Right atrium auricular region (tissue), 2 donors: ENCODE results near the gene EPHA6. TPM values are rescaled to one million over a fixed set of nuclear protein-coding genes. Genes with fewer than 3 reads are reported as not detected.

Experiments
- DNase-seq: peaks from one replicate; pipeline ENCODE4 v3.0.0-alpha.2; 2019; ENCODE audit warnings: low spot score
- H3K27ac ChIP-seq, 2 donors: fragments of 200-600 bp; sonication (generic); 1 replicate in 1 of 2; 2 replicates in 1 of 2; pipeline ENCODE4 v1.5.1; 2016 to 2019
- H3K27me3 ChIP-seq, 2 donors: fragments of 200-600 bp; sonication (generic); one replicate each; pipeline versions ENCODE4 v1.5.1 to v1.6.0; 2017 to 2019
- H3K36me3 ChIP-seq: fragments of 200-600 bp; sonication (generic); one replicate; pipeline ENCODE4 v1.5.1; 2016
- H3K4me1 ChIP-seq, 2 donors: fragments of 200-600 bp; sonication (generic); one replicate each; pipeline versions ENCODE4 v1.5.1 to v1.6.0; 2017 to 2019
- H3K4me3 ChIP-seq, 2 donors: fragments of 200-600 bp; sonication (generic); 1 replicate in 1 of 2; 2 replicates in 1 of 2; pipeline ENCODE4 v1.5.1; 2017 to 2019; ENCODE audit warnings: mild to moderate bottlenecking in 1 of 2, moderate library complexity in 1 of 2
- H3K9me3 ChIP-seq, 2 donors: fragments of 200-600 bp; sonication (generic); one replicate each; pipeline ENCODE4 v1.5.1; 2019
- CTCF ChIP-seq, 2 donors: fragments of 200-600 bp; sonication (generic); IDR thresholded peaks; one replicate each; pipeline ENCODE4 v1.5.1; 2019; ENCODE audit warnings: antibody characterized with exemption in 2 of 2
- total RNA-seq, 2 donors: library from RNA; depleted of rRNA; stranded (reverse); fragments of >200 nt; gene quantifications; one replicate each; pipeline ENCODE4 v1.1.0, GENCODE V29; 2016

EPHA6 gene
- total RNA-seq, 2 donors from 2014 or later: 0.22 to 0.35 TPM

- H3K27ac ChIP-seq: no peak overlapping the region
- H3K9me3 ChIP-seq: no peaks in the 10 kb centered on the region
- DNase-seq: no peak
- no peak overlapping the region for H3K4me3 ChIP-seq
- no peaks in the 10 kb centered on the region for H3K36me3 ChIP-seq
- no peak for TF ChIP-seq CTCF (IDR thresholded peaks at IDR 0.05)
- H3K27me3 ChIP-seq: no peaks in the 10 kb centered on the region
- no peaks in the 10 kb centered on the region for H3K4me1 ChIP-seq
Observed at GRCh38 chr3:97694876-97695275, 880.5 kb downstream of the EPHA6 start.

- H3K27me3 ChIP-seq: no peaks in the 10 kb centered on the region
- H3K9me3 ChIP-seq: no peaks in the 10 kb centered on the region
- no peak overlapping the region for H3K27ac ChIP-seq
- no peaks in the 10 kb centered on the region for H3K36me3 ChIP-seq
- no peaks in the 10 kb centered on the region for H3K4me1 ChIP-seq
- TF ChIP-seq CTCF (IDR thresholded peaks at IDR 0.05): no peak
- H3K4me3 ChIP-seq: no peak overlapping the region
- DNase-seq: no peak
Observed at GRCh38 chr3:97698691-97699090, 884.3 kb downstream of the EPHA6 start.

- no peak for TF ChIP-seq CTCF (IDR thresholded peaks at IDR 0.05)
Observed at GRCh38 chr3:97699889-97700288, 885.5 kb downstream of the EPHA6 start.

GRCh38 chr3:97705764-97706163 lies 891.4 kb downstream of the EPHA6 start:
- Histone ChIP-seq H3K4me1 (no peaks in the 10 kb centered on the region), H3K36me3 (no peaks in the 10 kb centered on the region), H3K9me3 (no peaks in the 10 kb centered on the region), H3K27ac (no peak overlapping the region), H3K4me3 (no peak overlapping the region), H3K27me3 (no peaks in the 10 kb centered on the region)
- no peak for DNase-seq
- no peak for TF ChIP-seq CTCF (IDR thresholded peaks at IDR 0.05)

More at GRCh38 chr3:97699889-97700288, 885.5 kb downstream of the EPHA6 start:
- H3K36me3 ChIP-seq: no peaks in the 10 kb centered on the region
- H3K27ac ChIP-seq: no peak overlapping the region
- no peaks in the 10 kb centered on the region for H3K27me3 ChIP-seq
- H3K4me3 ChIP-seq: no peak overlapping the region
- H3K9me3 ChIP-seq: no peaks in the 10 kb centered on the region
- DNase-seq: no peak
- no peaks in the 10 kb centered on the region for H3K4me1 ChIP-seq

- Histone ChIP-seq H3K36me3 (no peaks in the 10 kb centered on the region), H3K9me3 (no peaks in the 10 kb centered on the region), H3K4me3 (no peak overlapping the region), H3K27ac (no peak overlapping the region), H3K4me1 (no peaks in the 10 kb centered on the region), H3K27me3 (no peaks in the 10 kb centered on the region)
- DNase-seq: no peak
- TF ChIP-seq CTCF (IDR thresholded peaks at IDR 0.05): no peak
Observed at GRCh38 chr3:97706226-97706625, 891.8 kb downstream of the EPHA6 start.

- H3K4me3 ChIP-seq: no peak overlapping the region
- no peaks in the 10 kb centered on the region for H3K9me3 ChIP-seq
- TF ChIP-seq CTCF (IDR thresholded peaks at IDR 0.05): no peak
- no peak for DNase-seq
- no peaks in the 10 kb centered on the region for H3K27me3 ChIP-seq
- H3K4me1 ChIP-seq: no peaks in the 10 kb centered on the region
- no peak overlapping the region for H3K27ac ChIP-seq
- H3K36me3 ChIP-seq: no peaks in the 10 kb centered on the region
Observed at GRCh38 chr3:97711654-97712053, 897.3 kb downstream of the EPHA6 start.
